Natural killer cell (primary cell): ENCODE measurements around the gene ELMO1. TPM values are rescaled to one million over a fixed set of nuclear protein-coding genes. Genes with fewer than 3 reads are reported as not detected.

Experiments
- ATAC-seq, 3 donors: fragments of 150-1000 bp in 2 of 3; fragments of 200-7000 bp in 1 of 3; cut with Tn5 transposase; 1 replicate in 1 of 3; 2 replicates in 2 of 3; pipeline ENCODE4 v1.10.0; 2021; ENCODE audit warnings: mild to moderate bottlenecking in 2 of 3, moderate library complexity in 2 of 3
- DNase-seq, 2 donors: peaks; one replicate each; pipeline versions ENCODE4 v3.0.0 to v3.0.0-alpha.2; 2013 to 2021; ENCODE audit warnings: mixed read lengths in 1 of 2
- H3K27ac ChIP-seq: one replicate; pipeline ENCODE4 v1.5.1; 2013; ENCODE audit warnings: mild to moderate bottlenecking, low read length
- H3K27me3 ChIP-seq: one replicate; pipeline ENCODE4 v1.6.1; 2013; ENCODE audit warnings: low read length; ENCODE audit not compliant: control insufficient read depth, insufficient read depth
- H3K36me3 ChIP-seq: one replicate; pipeline ENCODE4 v1.6.1; 2013; ENCODE audit warnings: low read length; ENCODE audit not compliant: control insufficient read depth, insufficient read depth
- H3K4me1 ChIP-seq: one replicate; pipeline ENCODE4 v1.6.1; 2013; ENCODE audit warnings: low read length; ENCODE audit not compliant: control insufficient read depth, insufficient read depth
- H3K4me3 ChIP-seq: one replicate; pipeline ENCODE4 v1.5.1; 2013; ENCODE audit warnings: low read length
- H3K9me3 ChIP-seq: one replicate; pipeline ENCODE4 v1.6.1; 2013; ENCODE audit warnings: low read length; ENCODE audit not compliant: control insufficient read depth, insufficient read depth
- H3K27ac Mint-ChIP-seq, 2 donors: one replicate each; pipeline ENCODE4 v1.8.0; 2022; ENCODE audit warnings: mild to moderate bottlenecking in 2 of 2, mixed read lengths in 2 of 2, moderate library complexity in 1 of 2
- H3K27me3 Mint-ChIP-seq, 2 donors: one replicate each; pipeline ENCODE4 v1.8.0; 2022; ENCODE audit warnings: low read depth in 2 of 2, mixed read lengths in 2 of 2
- H3K36me3 Mint-ChIP-seq: one replicate; pipeline ENCODE4 v1.8.0; 2022; ENCODE audit warnings: mixed read lengths
- H3K4me1 Mint-ChIP-seq, 2 donors: one replicate each; pipeline ENCODE4 v1.8.0; 2022; ENCODE audit warnings: mixed read lengths in 2 of 2
- H3K4me3 Mint-ChIP-seq: one replicate; pipeline ENCODE4 v1.8.0; 2022; ENCODE audit warnings: mild to moderate bottlenecking, moderate library complexity, mixed read lengths
- H3K9me3 Mint-ChIP-seq, 2 donors: one replicate each; pipeline ENCODE4 v1.8.0; 2022; ENCODE audit warnings: mixed read lengths in 2 of 2
- CTCF ChIP-seq: fragments of 200-600 bp; IDR thresholded peaks from one replicate; pipeline ENCODE4 v1.8.0; 2022; ENCODE audit warnings: antibody characterized with exemption
- WGBS: methylation state at CpG from one replicate; pipeline ENCODE4 v1.1.7; 2013; ENCODE audit warnings: missing lambda C conversion rate; ENCODE audit not compliant: insufficient coverage; 5-methylcytosine and 5-hydroxymethylcytosine counted together
- intact Hi-C: fragments of 100-400 bp; cut with micrococcal nuclease; formaldehyde crosslinking; loops from one replicate; pipeline ENCODE4 v1.14.2; 2022
- total RNA-seq, 4 donors: library from RNA; stranded (reverse); fragments of 120-200 nt in 1 of 4; gene quantifications; one replicate each; pipeline versions ENCODE4 v1.2.3 to v1.2.4, GENCODE V29; 2013 to 2022

ELMO1 gene
- total RNA-seq, 3 donors from 2014 or later (not counting 1 experiment from before 2014, with no cell fraction given) = 127 to 147 (median 130) TPM

GRCh38 chr7:37420946-37421695, 27.5 kb downstream of the ELMO1 start:
- no peaks in the 10 kb centered on the region for H3K9me3 ChIP-seq
- Mint-ChIP-seq H3K9me3 (no peaks in the 10 kb centered on the region), H3K27me3 (no peaks in the 10 kb centered on the region), H3K4me3 (no peak overlapping the region), H3K36me3 (no peaks in the 10 kb centered on the region), H3K27ac (no peak overlapping the region), H3K4me1 (peaks cover 49 to 55% of the 10 kb centered on the region in 2 donors)
- no peak overlapping the region for H3K4me3 ChIP-seq
- H3K36me3 ChIP-seq = no peaks in the 10 kb centered on the region
- DNase-seq (no peak), ATAC-seq (peak in 1 of 3 donors; percentile 24)
- TF ChIP-seq CTCF = no peak
- no peaks in the 10 kb centered on the region for H3K27me3 ChIP-seq
- no peak overlapping the region for H3K27ac ChIP-seq
- intact Hi-C loops = no loop called here
- H3K4me1 ChIP-seq = peaks cover 4% of the 10 kb centered on the region
- WGBS = 40% methylated on average over 5 of the region's 6 CpGs

GRCh38 chr7:37419496-37419895, 29.2 kb downstream of the ELMO1 start:
- DNase-seq (no peak), ATAC-seq (no peak)
- H3K27me3 Mint-ChIP-seq = no peaks in the 10 kb centered on the region
- H3K27ac Mint-ChIP-seq = no peak overlapping the region
- peaks cover 4% of the 10 kb centered on the region for H3K4me1 ChIP-seq
- no peak overlapping the region for H3K4me3 ChIP-seq
- H3K36me3 Mint-ChIP-seq = no peaks in the 10 kb centered on the region
- H3K27ac ChIP-seq = no peak overlapping the region
- H3K9me3 ChIP-seq = no peaks in the 10 kb centered on the region
- no peak overlapping the region for H3K4me3 Mint-ChIP-seq
- no peaks in the 10 kb centered on the region for H3K9me3 Mint-ChIP-seq
- no peaks in the 10 kb centered on the region for H3K27me3 ChIP-seq
- intact Hi-C loops = no loop called here
- H3K4me1 Mint-ChIP-seq = peaks cover 53 to 56% of the 10 kb centered on the region in 2 donors
- no peaks in the 10 kb centered on the region for H3K36me3 ChIP-seq
- TF ChIP-seq CTCF = no peak

GRCh38 chr7:37418381-37418780, 30.3 kb downstream of the ELMO1 start:
- ATAC-seq = no peak

More at GRCh38 chr7:37418381-37418780, 30.3 kb downstream of the ELMO1 start:
- H3K4me1 ChIP-seq = peaks cover 4% of the 10 kb centered on the region
- H3K9me3 ChIP-seq = no peaks in the 10 kb centered on the region
- H3K9me3 Mint-ChIP-seq = no peaks in the 10 kb centered on the region
- no peaks in the 10 kb centered on the region for H3K27me3 ChIP-seq
- no peaks in the 10 kb centered on the region for H3K36me3 ChIP-seq
- WGBS = 96% methylated on average over 6 of the region's 6 CpGs
- no peak overlapping the region for H3K27ac ChIP-seq
- peaks cover 48 to 56% of the 10 kb centered on the region in 2 donors for H3K4me1 Mint-ChIP-seq
- no peaks in the 10 kb centered on the region for H3K36me3 Mint-ChIP-seq
- no peak overlapping the region for H3K27ac Mint-ChIP-seq
- no peak for TF ChIP-seq CTCF
- intact Hi-C loops = no loop called here
- no peak for DNase-seq
- no peak overlapping the region for H3K4me3 Mint-ChIP-seq
- no peaks in the 10 kb centered on the region for H3K27me3 Mint-ChIP-seq
- no peak overlapping the region for H3K4me3 ChIP-seq
